ENCODE results near the gene LEAP2.
A peak's percentile ranks its signal among the peaks of the same experiment; 100 is the strongest.

Gene LEAP2

GRCh38 chr5:132840896-132841295, 32.6 kb upstream of the LEAP2 start:
- CTCF ChIA-PET: no interaction called here
- no peak for TF ChIP-seq ZNF654 (tag by site-specific recombination; IDR thresholded peaks at IDR 0.05; ENCODE audit: low read depth)
- no peak for TF ChIP-seq ZNF146 (tag by site-specific recombination; IDR thresholded peaks at IDR 0.05)
- TF ChIP-seq ZNF16 (tag by site-specific recombination; IDR thresholded peaks at IDR 0.05; ENCODE audit: low read depth): no peak
- TF ChIP-seq MEIS1 (CRISPR knock-in tag; IDR thresholded peaks at IDR 0.05; ENCODE audit: borderline replicate concordance): no peak
- no peak for TF ChIP-seq ZNF239 (tag by site-specific recombination; IDR thresholded peaks at IDR 0.05)
- no peak for TF ChIP-seq GLI2 (tag by site-specific recombination; IDR thresholded peaks at IDR 0.05; ENCODE audit: borderline replicate concordance, low read depth)
- no peak overlapping the region for H3K4me3 ChIP-seq (ENCODE audit: low read depth, low read length)
- POLR2A ChIA-PET: no interaction called here
- no peaks in the 10 kb centered on the region for H3K36me3 ChIP-seq (ENCODE audit: control insufficient read depth in 2 of 2, insufficient read depth in 1 of 2, low read length in 2 of 2)
- H3K27ac ChIP-seq (ENCODE audit: extremely low read depth, low read depth, low read length): no peak overlapping the region
- no peaks in the 10 kb centered on the region for H3K9me3 ChIP-seq (ENCODE audit: control insufficient read depth, insufficient read depth, low read depth, low read length)
- no peaks in the 10 kb centered on the region for H3K4me1 ChIP-seq (ENCODE audit: control insufficient read depth, insufficient read depth, low read length)

- H3K4me1 ChIP-seq (ENCODE audit: control insufficient read depth, insufficient read depth, low read length): no peaks in the 10 kb centered on the region
- no peak overlapping the region for H3K27ac ChIP-seq (ENCODE audit: extremely low read depth, low read depth, low read length)
- no peak overlapping the region for H3K4me3 ChIP-seq (ENCODE audit: low read depth, low read length)
- ChIA-PET CTCF (no interaction called here), POLR2A (no interaction called here)
- TF ChIP-seq ZNF76 (tag by site-specific recombination; IDR thresholded peaks at IDR 0.05; ENCODE audit: borderline replicate concordance, low read depth) (no peak), GFI1B (tag by site-specific recombination; IDR thresholded peaks at IDR 0.05) (peak; percentile 29; the same call in 1 of the 2 replicates)
- H3K36me3 ChIP-seq (ENCODE audit: control insufficient read depth in 2 of 2, insufficient read depth in 1 of 2, low read length in 2 of 2): no peaks in the 10 kb centered on the region
- H3K9me3 ChIP-seq (ENCODE audit: control insufficient read depth, insufficient read depth, low read depth, low read length): no peaks in the 10 kb centered on the region
Measured at GRCh38 chr5:132841305-132841704, 32.2 kb upstream of the LEAP2 start.

- no peaks in the 10 kb centered on the region for H3K36me3 ChIP-seq (ENCODE audit: control insufficient read depth in 2 of 2, insufficient read depth in 1 of 2, low read length in 2 of 2)
- ChIA-PET POLR2A (interaction anchor here (0.7 kb wide), 1 partner anchor 19 kb away, joined by 5 read pairs; no protein-coding TSS in a partner anchor), CTCF (interaction anchor here (0.7 kb wide), 1 partner anchor 722 kb away, joined by 5 read pairs; no protein-coding TSS in a partner anchor)
- H3K9me3 ChIP-seq (ENCODE audit: control insufficient read depth, insufficient read depth, low read depth, low read length): no peaks in the 10 kb centered on the region
- H3K4me3 ChIP-seq (ENCODE audit: low read depth, low read length): no peak overlapping the region
- no peak overlapping the region for H3K27ac ChIP-seq (ENCODE audit: extremely low read depth, low read depth, low read length)
- no peaks in the 10 kb centered on the region for H3K4me1 ChIP-seq (ENCODE audit: control insufficient read depth, insufficient read depth, low read length)
- TF ChIP-seq ZNF449 (tag by site-specific recombination; IDR thresholded peaks at IDR 0.05) (no peak), ZSCAN4 (tag by site-specific recombination; IDR thresholded peaks at IDR 0.05) (no peak), ZNF169 (tag by site-specific recombination; IDR thresholded peaks at IDR 0.05) (no peak), BCL6B (tag by site-specific recombination; IDR thresholded peaks at IDR 0.05) (no peak), ZNF529 (tag by site-specific recombination; IDR thresholded peaks at IDR 0.05; ENCODE audit: insufficient replicate concordance) (no peak), ZNF426 (tag by site-specific recombination; IDR thresholded peaks at IDR 0.05) (no peak), ZNF76 (tag by site-specific recombination; IDR thresholded peaks at IDR 0.05; ENCODE audit: borderline replicate concordance, low read depth) (no peak), RBAK (tag by site-specific recombination; IDR thresholded peaks at IDR 0.05) (no peak), ZBTB17 (tag by site-specific recombination; IDR thresholded peaks at IDR 0.05) (no peak), ZNF596 (tag by site-specific recombination; IDR thresholded peaks at IDR 0.05) (no peak), ZNF518A (tag by site-specific recombination; conservative IDR thresholded peaks at IDR 0.05; ENCODE audit: low read depth) (no peak), ZNF433 (tag by site-specific recombination; IDR thresholded peaks at IDR 0.05; ENCODE audit: low read depth) (no peak)
- TF ChIP-seq, protein P1, sequence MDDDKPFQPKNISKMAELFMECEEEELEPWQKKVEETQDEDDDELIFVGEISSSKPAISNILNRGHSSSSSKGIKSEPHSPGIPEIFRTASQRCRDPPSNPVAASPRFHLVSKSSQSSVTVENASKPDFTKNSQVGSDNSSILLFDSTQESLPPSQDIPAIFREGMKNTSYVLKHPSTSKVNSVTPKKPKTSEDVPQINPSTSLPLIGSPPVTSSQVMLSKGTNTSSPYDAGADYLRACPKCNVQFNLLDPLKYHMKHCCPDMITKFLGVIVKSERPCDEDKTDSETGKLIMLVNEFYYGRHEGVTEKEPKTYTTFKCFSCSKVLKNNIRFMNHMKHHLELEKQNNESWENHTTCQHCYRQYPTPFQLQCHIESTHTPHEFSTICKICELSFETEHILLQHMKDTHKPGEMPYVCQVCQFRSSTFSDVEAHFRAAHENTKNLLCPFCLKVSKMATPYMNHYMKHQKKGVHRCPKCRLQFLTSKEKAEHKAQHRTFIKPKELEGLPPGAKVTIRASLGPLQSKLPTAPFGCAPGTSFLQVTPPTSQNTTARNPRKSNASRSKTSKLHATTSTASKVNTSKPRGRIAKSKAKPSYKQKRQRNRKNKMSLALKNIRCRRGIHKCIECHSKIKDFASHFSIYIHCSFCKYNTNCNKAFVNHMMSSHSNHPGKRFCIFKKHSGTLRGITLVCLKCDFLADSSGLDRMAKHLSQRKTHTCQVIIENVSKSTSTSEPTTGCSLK (tag by site-specific recombination; IDR thresholded peaks at IDR 0.05): no peak
Measured at GRCh38 chr5:132848270-132848669, 25.2 kb upstream of the LEAP2 start.
